IMR-90 (cell line): ENCODE data around the gene ZFPM1. TPM values are rescaled to one million over a fixed set of nuclear protein-coding genes. Genes with fewer than 3 reads are reported as not detected.

ENCODE experiments used
- ATAC-seq: fragments of 200-7000 bp; cut with Tn5 transposase; 2 replicates; pipeline ENCODE4 v1.9.1; 2020; ENCODE audit warnings: low read depth, mild to moderate bottlenecking, moderate library complexity
- BruUV-seq: library from RNA; stranded (reverse); fragments of 400-500 nt; replicated peaks from 2 replicates; lab custom pipeline; 2021; lab: Mats Ljungman, UMichigan
- CTCF ChIA-PET: fragments of 300-600 bp; formaldehyde crosslinking; extraction: SDS; loops from one replicate; lab custom pipeline; 2021; ENCODE audit warnings: antibody characterized with exemption; lab: Yijun Ruan, JAX
- POLR2A ChIA-PET: fragments of 300-600 bp; sonication (Branson Sonifier 250); formaldehyde crosslinking; loops from one replicate; lab custom pipeline; 2022; ENCODE audit warnings: antibody characterized with exemption; ENCODE audit not compliant: unreplicated experiment; lab: Charles Lee
- DNase-seq: peaks from one replicate; pipeline ENCODE4 v3.0.0; 2013
- H2AFZ ChIP-seq: replicated peaks from 2 replicates; pipeline ENCODE3; 2013; ENCODE audit warnings: low read length, mild to moderate bottlenecking; ENCODE audit not compliant: poor library complexity
- H2AK5ac ChIP-seq: 2 replicates; pipeline ENCODE4 v1.6.1; 2013; ENCODE audit warnings: low read depth, low read length, inconsistent platforms
- H2AK9ac ChIP-seq: replicated peaks from 2 replicates; pipeline ENCODE3; 2013; ENCODE audit warnings: mild to moderate bottlenecking, low read depth, low read length, moderate library complexity; ENCODE audit not compliant: poor library complexity
- H2BK120ac ChIP-seq: 2 replicates; pipeline ENCODE4 v1.6.1; 2013; ENCODE audit warnings: low read depth, low read length, inconsistent platforms
- H2BK15ac ChIP-seq: 3 replicates; pipeline ENCODE4 v1.6.1; 2013; ENCODE audit warnings: low read depth, low read length, inconsistent platforms
- H2BK20ac ChIP-seq: 2 replicates; pipeline ENCODE4 v1.6.1; 2013; ENCODE audit warnings: low read depth, mild to moderate bottlenecking, inconsistent platforms, low read length, moderate library complexity
- H2BK5ac ChIP-seq: 2 replicates; pipeline ENCODE4 v1.6.1; 2013; ENCODE audit warnings: mild to moderate bottlenecking, low read depth, low read length, inconsistent platforms; ENCODE audit not compliant: poor library complexity, severe bottlenecking
- H3K14ac ChIP-seq: replicated peaks from 2 replicates; pipeline ENCODE4 v1.6.1; 2013; ENCODE audit warnings: low read depth, low read length, inconsistent platforms
- H3K18ac ChIP-seq: 2 replicates; pipeline ENCODE4 v1.6.1; 2013; ENCODE audit warnings: low read depth, low read length, control low read depth
- H3K23ac ChIP-seq: 2 replicates; pipeline ENCODE4 v1.6.1; 2013; ENCODE audit warnings: low read depth, low read length, inconsistent platforms
- H3K27ac ChIP-seq: 2 replicates; pipeline ENCODE4 v1.5.1; 2013; ENCODE audit warnings: mild to moderate bottlenecking, control low read depth, low read length; ENCODE audit not compliant: insufficient read depth
- H3K27me3 ChIP-seq: 2 replicates; pipeline ENCODE4 v1.6.1; 2013; ENCODE audit warnings: low read length; ENCODE audit not compliant: control insufficient read depth, insufficient read depth
- H3K36me3 ChIP-seq: 2 replicates; pipeline ENCODE4 v1.6.1; 2013; ENCODE audit warnings: low read length, mixed read lengths; ENCODE audit not compliant: control insufficient read depth, insufficient read depth
- H3K4ac ChIP-seq: 2 replicates; pipeline ENCODE4 v1.6.1; 2013; ENCODE audit warnings: low read depth, low read length, inconsistent platforms
- H3K4me1 ChIP-seq: 2 replicates; pipeline ENCODE4 v1.6.1; 2013; ENCODE audit warnings: low read length, mixed read lengths; ENCODE audit not compliant: control insufficient read depth, insufficient read depth
- H3K4me2 ChIP-seq: 2 replicates; pipeline ENCODE4 v1.6.1; 2013; ENCODE audit warnings: low read depth, mild to moderate bottlenecking, control low read depth, low read length, moderate library complexity
- H3K4me3 ChIP-seq: 2 replicates; pipeline ENCODE4 v1.5.1; 2013; ENCODE audit warnings: low read depth, mild to moderate bottlenecking, control low read depth, low read length, moderate library complexity; ENCODE audit not compliant: insufficient read depth
- H3K56ac ChIP-seq: 2 replicates; pipeline ENCODE4 v1.6.1; 2013; ENCODE audit warnings: low read length, inconsistent platforms; ENCODE audit not compliant: insufficient read depth; ENCODE audit errors: extremely low read depth
- H3K79me1 ChIP-seq, 2 experiments: 2 replicates each; pipeline ENCODE4 v1.6.1; 2013; ENCODE audit warnings: low read length in 2 of 2, inconsistent platforms in 1 of 2, low read depth in 1 of 2
- H3K9ac ChIP-seq: 2 replicates; pipeline ENCODE4 v1.6.1; 2013; ENCODE audit warnings: low read depth, low read length, control low read depth
- H3K9me1 ChIP-seq: 2 replicates; pipeline ENCODE4 v1.6.1; 2013; ENCODE audit warnings: low read length, inconsistent platforms; ENCODE audit not compliant: insufficient read depth
- H3K9me3 ChIP-seq: 2 replicates; pipeline ENCODE4 v1.6.1; 2013; ENCODE audit warnings: low read length; ENCODE audit not compliant: control insufficient read depth, insufficient read depth
- H4K20me1 ChIP-seq: 2 replicates; pipeline ENCODE4 v1.6.1; 2013; ENCODE audit warnings: low read length, inconsistent platforms; ENCODE audit not compliant: insufficient read depth
- H4K5ac ChIP-seq: 2 replicates; pipeline ENCODE4 v1.6.1; 2013; ENCODE audit warnings: mild to moderate bottlenecking, low read depth, low read length, control low read depth
- H4K8ac ChIP-seq, 2 experiments: 2 replicates each; pipeline ENCODE4 v1.6.1; 2013; ENCODE audit warnings: low read depth in 2 of 2, low read length in 2 of 2, control low read depth in 1 of 2, inconsistent platforms in 1 of 2
- H4K91ac ChIP-seq: 2 replicates; pipeline ENCODE4 v1.6.1; 2013; ENCODE audit warnings: low read depth, low read length, inconsistent platforms; ENCODE audit not compliant: insufficient read depth
- BHLHE40 ChIP-seq: fragments of 150-350 bp; IDR thresholded peaks from 2 replicates; pipeline ENCODE4 v1.6.1; 2016; ENCODE audit warnings: mild to moderate bottlenecking, low read depth, low read length
- CEBPB ChIP-seq: IDR thresholded peaks from 2 replicates; pipeline ENCODE4 v1.6.1; 2012; ENCODE audit warnings: low read depth, low read length, improper control_type of control experiment
- CHD1 ChIP-seq: IDR thresholded peaks from 2 replicates; pipeline ENCODE4 v1.6.1; 2012; ENCODE audit warnings: low read depth, low read length, improper control_type of control experiment
- ELK1 ChIP-seq: fragments of 150-350 bp; IDR thresholded peaks from 2 replicates; pipeline ENCODE4 v1.6.1; 2016; ENCODE audit warnings: low read depth, mild to moderate bottlenecking, low read length, moderate library complexity, borderline replicate concordance
- FOS ChIP-seq: fragments of 150-350 bp; IDR thresholded peaks from 2 replicates; pipeline ENCODE4 v1.6.1; 2016; ENCODE audit warnings: low read depth, low read length
- MAFK ChIP-seq: IDR thresholded peaks from 2 replicates; pipeline ENCODE4 v1.6.1; 2012; ENCODE audit warnings: low read depth, low read length, improper control_type of control experiment
- MAZ ChIP-seq: IDR thresholded peaks from 2 replicates; pipeline ENCODE4 v1.6.1; 2012; ENCODE audit warnings: low read depth, mild to moderate bottlenecking, low read length, improper control_type of control experiment, moderate library complexity, borderline replicate concordance
- MXI1 ChIP-seq: IDR thresholded peaks from 2 replicates; pipeline ENCODE4 v1.6.1; 2012; ENCODE audit warnings: low read depth, mild to moderate bottlenecking, low read length, moderate library complexity, borderline replicate concordance
- NFE2L2 ChIP-seq: fragments of 150-350 bp; IDR thresholded peaks from 2 replicates; pipeline ENCODE4 v1.6.1; 2016; ENCODE audit warnings: low read depth, mild to moderate bottlenecking, low read length
- POLR2A ChIP-seq: IDR thresholded peaks from 2 replicates; pipeline ENCODE4 v1.6.1; 2012; ENCODE audit warnings: mild to moderate bottlenecking, low read depth, low read length
- RAD21 ChIP-seq: IDR thresholded peaks from 2 replicates; pipeline ENCODE4 v1.6.1; 2012; ENCODE audit warnings: low read length, improper control_type of control experiment
- RCOR1 ChIP-seq: IDR thresholded peaks from 2 replicates; pipeline ENCODE4 v1.6.1; 2012; ENCODE audit warnings: mild to moderate bottlenecking, low read length, improper control_type of control experiment; ENCODE audit not compliant: insufficient replicate concordance
- RFX5 ChIP-seq: IDR thresholded peaks from 2 replicates; pipeline ENCODE4 v1.8.0; 2012; ENCODE audit warnings: low read depth, mild to moderate bottlenecking, low read length, moderate library complexity
- SMC3 ChIP-seq: fragments of 150-350 bp; IDR thresholded peaks from 2 replicates; pipeline ENCODE4 v1.6.1; 2016; ENCODE audit warnings: low read depth, mild to moderate bottlenecking, antibody characterized with exemption, low read length, moderate library complexity
- USF2 ChIP-seq: fragments of 150-350 bp; IDR thresholded peaks from 2 replicates; pipeline ENCODE4 v1.6.1; 2017; ENCODE audit warnings: mild to moderate bottlenecking, antibody characterized with exemption, low read length, low read depth
- WGBS, 2 experiments: methylation state at CpG; one replicate each; pipeline versions ENCODE4 v1.1.5 to v1.1.7; 2013; ENCODE audit warnings: missing lambda C conversion rate in 2 of 2; ENCODE audit not compliant: insufficient read length in 1 of 2; ENCODE audit errors: extremely low coverage in 2 of 2; 5-methylcytosine and 5-hydroxymethylcytosine counted together
- dilution Hi-C: fragments of 300-500 bp; cut with HindIII; formaldehyde crosslinking; loops from one replicate; pipeline ENCODE4 v1.14.3; 2018; ENCODE audit warnings: low sequenced_read_pairs; ENCODE audit not compliant: unreplicated experiment
- in situ Hi-C: fragments of 300-500 bp; cut with MboI; formaldehyde crosslinking; loops from 3 replicates; pipeline ENCODE4 v1.14.3; 2019; ENCODE audit warnings: low sequenced_read_pairs, inconsistent platforms, mixed read lengths
- intact Hi-C: fragments of 100-400 bp; cut with micrococcal nuclease; formaldehyde crosslinking; loops from 2 replicates; pipeline ENCODE4 v1.10.0; 2022
- polyA plus RNA-seq, 3 experiments: library from polyadenylated mRNA; depleted of rRNA; stranded (reverse); fragments of >200 nt; gene quantifications; 2 replicates each; pipeline ENCODE4 v1.2.3, GENCODE V29; 2012; ENCODE audit warnings: low replicate concordance in 1 of 3
- total RNA-seq: library from RNA; depleted of rRNA; stranded (reverse); fragments of >200 nt; gene quantifications from 2 replicates; pipeline ENCODE4 v1.2.3, GENCODE V29; 2012
- TF ChIP-seq, protein P1 (sequence below): conservative IDR thresholded peaks from 2 replicates; pipeline ENCODE4 v1.5.1; 2012; ENCODE audit warnings: mild to moderate bottlenecking, low read depth, low read length, improper control_type of control experiment

The ZFPM1 gene
- total and polyA plus RNA-seq, 2 of the 4 experiments (the other 2 are of a cell fraction) = 0.36 to 1.1 TPM

- Histone ChIP-seq H3K36me3 (peaks cover 6% of the 10 kb centered on the region; the same call in 1 of the 2 replicates), H2BK20ac (no peak overlapping the region), H4K5ac (no peak overlapping the region), H3K79me1 (no peaks in the 10 kb centered on the region), H3K14ac (no peak overlapping the region), H2AFZ (peak overlapping the region; percentile 8), H4K20me1 (peaks cover 40% of the 10 kb centered on the region), H3K4me1 (peaks cover 4% of the 10 kb centered on the region; the same call in 1 of the 2 replicates), H3K4ac (no peak overlapping the region), H3K56ac (no peak overlapping the region), H3K9me1 (peaks cover 2% of the 10 kb centered on the region; the same call in 1 of the 2 replicates), H2AK5ac (no peak overlapping the region), H3K4me3 (no peak overlapping the region), H4K8ac (no peak overlapping the region), H2BK5ac (no peak overlapping the region), H3K9me3 (no peaks in the 10 kb centered on the region), H3K27me3 (no peaks in the 10 kb centered on the region; the same call in 1 of the 2 replicates), H3K27ac (no peak overlapping the region), H2AK9ac (no peak overlapping the region), H2BK120ac (no peak overlapping the region), H3K4me2 (no peak overlapping the region), H3K23ac (no peak overlapping the region), H2BK15ac (no peak overlapping the region), H3K9ac (no peak overlapping the region), H3K18ac (no peak overlapping the region), H4K91ac (no peak overlapping the region)
- ChIA-PET CTCF (no interaction called here), POLR2A (no interaction called here)
- DNase-seq (no peak), ATAC-seq (no peak)
- TF ChIP-seq ELK1 (no peak), FOS (no peak), USF2 (no peak), SMC3 (no peak), MAZ (no peak), POLR2A (no peak), RCOR1 (no peak), BHLHE40 (no peak), RAD21 (no peak), MAFK (no peak), NFE2L2 (no peak), CHD1 (no peak), RFX5 (no peak), CEBPB (no peak), MXI1 (no peak)
- TF ChIP-seq, protein P1, sequence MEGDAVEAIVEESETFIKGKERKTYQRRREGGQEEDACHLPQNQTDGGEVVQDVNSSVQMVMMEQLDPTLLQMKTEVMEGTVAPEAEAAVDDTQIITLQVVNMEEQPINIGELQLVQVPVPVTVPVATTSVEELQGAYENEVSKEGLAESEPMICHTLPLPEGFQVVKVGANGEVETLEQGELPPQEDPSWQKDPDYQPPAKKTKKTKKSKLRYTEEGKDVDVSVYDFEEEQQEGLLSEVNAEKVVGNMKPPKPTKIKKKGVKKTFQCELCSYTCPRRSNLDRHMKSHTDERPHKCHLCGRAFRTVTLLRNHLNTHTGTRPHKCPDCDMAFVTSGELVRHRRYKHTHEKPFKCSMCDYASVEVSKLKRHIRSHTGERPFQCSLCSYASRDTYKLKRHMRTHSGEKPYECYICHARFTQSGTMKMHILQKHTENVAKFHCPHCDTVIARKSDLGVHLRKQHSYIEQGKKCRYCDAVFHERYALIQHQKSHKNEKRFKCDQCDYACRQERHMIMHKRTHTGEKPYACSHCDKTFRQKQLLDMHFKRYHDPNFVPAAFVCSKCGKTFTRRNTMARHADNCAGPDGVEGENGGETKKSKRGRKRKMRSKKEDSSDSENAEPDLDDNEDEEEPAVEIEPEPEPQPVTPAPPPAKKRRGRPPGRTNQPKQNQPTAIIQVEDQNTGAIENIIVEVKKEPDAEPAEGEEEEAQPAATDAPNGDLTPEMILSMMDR = no peak
- intact Hi-C loops (no loop called here), in situ Hi-C loops (no loop called here), dilution Hi-C loops (no loop called here)
- no TSS peak for BruUV-seq
- WGBS, 2 experiments = 80% methylated on average over 14 of the region's 25 CpGs; no CpG with 5 or more reads in 1 of the 2 experiments
These were observed 7.5 kb upstream of the ZFPM1 start for GRCh38 chr16:88445583-88445960.
